ENCODE data around the gene SEC14L5.
"Not testable (repeated sequence)": the region's sequence is repeated elsewhere in the genome, so short reads cannot be mapped to it uniquely, and the experiment has no call there.

Gene SEC14L5

DNA sequence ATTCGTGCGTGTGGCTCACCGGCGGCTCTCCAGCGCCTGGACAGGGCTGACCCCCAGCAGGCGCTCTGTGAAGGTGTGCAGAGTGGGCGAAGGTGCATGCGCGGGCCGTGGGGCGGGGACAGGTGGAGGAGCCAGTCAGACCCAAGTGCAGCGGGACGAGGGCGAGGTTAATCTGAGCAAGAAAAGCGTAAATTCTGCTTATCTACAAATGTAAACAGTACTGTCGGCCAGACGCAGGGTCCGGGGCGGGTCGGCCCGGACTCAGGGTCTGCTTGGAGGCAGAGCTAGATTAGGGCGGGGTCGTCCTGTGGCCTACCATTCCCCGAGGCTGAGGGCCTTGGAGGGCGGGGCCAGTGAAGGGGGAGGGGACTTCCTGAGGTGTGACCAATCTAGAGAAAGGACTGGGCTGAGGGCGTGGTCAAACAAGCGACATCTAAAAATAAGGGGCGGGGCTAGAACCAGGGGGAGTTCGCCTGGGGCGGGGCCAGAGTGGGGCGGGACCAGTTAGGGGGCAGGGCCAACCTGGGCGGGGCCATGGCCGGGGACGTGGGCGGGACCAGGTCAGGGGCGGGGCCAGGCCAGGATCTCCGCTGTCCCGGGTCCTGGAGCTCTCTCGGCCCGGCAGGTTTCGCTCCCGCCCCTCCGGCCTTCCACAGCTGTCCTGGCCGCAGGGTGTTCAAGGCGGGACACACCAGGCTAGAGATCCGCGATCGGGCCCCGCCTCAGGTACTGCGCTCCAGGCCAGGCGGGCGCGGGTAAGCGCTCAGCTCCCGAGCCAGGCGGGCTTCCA lies at the start of gene SEC14L5:
TSS of gene SEC14L5 (plus strand) at position 611 of the 790 bp plus-strand sequence. CDS start 994 bp downstream, outside the sequence.
- peak; percentile 80 for DNase-seq

DNA sequence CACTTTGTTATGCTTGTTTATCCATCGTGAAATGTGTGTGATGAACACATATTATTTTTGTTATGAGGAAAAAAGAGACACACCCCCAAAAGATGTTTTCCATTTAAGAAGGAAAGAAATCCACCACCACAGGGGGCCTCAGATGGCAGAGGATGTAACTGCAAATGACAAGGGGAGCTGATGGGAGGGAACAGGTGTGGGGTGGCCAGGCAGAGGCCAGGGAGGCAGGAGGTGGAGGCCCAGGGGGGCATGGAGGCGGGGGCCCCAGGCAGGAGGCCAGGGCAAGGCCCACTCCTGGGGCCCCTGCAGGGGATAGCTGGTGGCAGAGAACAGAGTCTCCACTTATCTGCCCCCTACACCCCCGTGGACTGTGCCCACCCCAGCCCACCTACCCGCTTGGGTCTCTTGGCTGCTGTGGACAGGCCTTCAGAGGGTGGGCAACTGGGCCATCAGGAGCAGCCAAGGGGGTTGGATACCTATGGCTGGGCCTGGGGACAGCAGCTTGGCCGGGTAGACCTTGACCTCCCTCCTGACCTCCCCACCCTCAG lies 49.2 kb upstream of the SEC14L5 start:
- DNase-seq: no peak

DNA sequence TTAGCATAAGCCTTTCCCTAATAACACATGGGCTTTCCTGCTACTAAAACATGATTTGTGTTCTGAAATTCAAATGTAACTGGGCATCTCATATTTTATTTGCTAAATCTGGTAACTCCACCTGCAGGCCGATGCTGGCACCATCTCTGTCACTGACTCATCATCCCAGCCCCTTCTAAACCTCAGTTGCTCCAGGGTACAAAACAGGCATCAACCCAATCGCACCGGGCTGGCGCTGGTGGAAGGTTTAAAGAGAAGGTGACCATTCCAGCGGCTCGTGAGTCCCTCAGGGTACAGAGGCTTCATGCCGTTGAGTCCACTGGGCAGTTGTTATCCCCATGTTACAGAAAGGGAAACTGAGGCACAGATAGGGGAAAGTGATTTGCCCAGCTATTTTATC lies 48.3 kb upstream of the SEC14L5 start:
- DNase-seq: no peak

DNA sequence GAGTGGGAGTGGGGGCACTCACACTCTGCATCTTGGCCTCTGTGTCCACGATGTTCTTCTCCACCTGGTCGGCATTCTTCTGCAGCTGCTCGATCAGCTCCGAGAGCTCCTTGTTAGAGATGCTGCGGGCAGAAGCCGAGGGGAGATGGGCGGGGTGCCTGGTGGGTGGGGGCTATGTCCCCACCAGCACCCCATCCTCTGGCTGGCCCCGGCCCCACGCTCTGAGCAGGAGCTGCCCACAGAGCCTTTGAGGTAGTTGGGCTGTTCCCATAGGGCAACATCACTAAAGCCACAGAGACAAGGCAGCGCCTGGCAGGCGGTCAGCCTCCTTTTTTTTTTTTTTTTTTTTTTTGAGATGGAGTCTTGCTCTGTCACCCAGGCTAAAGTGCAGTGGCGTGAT lies 47.3 kb upstream of the SEC14L5 start:
- DNase-seq: no peak

DNA sequence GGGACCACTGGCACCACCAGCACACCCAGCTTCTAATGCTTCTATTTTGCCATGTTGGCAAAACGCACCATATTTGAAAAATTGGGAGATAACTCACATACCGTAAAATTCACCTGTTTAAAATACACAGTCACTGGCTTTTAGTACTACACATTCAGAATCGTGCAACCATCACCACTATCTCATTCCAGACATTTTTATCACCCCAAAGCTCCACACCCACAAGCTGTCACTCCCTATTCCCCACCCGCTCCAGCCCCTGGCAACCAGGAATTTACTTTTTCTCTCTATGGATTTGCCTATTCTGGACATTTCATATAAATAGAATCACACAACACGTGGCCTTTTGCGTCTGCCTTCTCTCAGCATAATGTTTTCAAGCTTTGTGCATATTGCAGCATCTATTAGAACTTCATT lies 46.2 kb upstream of the SEC14L5 start:
- no peak for DNase-seq

DNA sequence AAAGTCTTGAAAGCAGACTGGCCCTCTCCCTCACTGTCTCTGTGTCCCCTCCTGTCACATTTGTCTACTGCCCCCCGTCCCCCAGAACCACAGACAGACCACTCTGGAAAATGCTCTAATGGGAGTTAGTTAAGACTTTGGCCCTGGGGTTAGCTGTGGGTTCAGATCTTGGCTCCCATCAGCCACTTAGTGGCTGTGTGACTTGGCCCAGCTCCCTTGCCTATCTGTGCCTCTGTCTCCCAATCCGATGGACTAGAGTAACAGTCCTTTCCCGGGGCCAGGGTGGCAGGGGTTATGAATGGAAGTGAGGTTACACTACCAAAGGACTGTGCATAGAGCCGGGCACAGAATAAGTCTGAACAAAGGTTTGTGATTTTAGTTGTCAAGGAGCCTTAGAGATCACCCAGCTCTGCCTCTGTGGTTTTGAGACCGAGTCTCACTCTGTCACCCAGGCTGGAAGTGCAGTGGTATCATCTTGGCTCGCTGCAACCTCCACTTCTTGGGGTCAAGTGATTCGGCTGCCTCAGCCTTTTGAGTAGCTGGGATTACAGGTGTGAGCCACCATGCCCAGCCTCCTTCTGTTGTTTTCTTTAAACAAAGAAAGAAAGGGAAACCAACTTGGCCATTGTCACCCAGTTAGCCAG lies 44.9 kb upstream of the SEC14L5 start:
- DNase-seq: no peak

DNA sequence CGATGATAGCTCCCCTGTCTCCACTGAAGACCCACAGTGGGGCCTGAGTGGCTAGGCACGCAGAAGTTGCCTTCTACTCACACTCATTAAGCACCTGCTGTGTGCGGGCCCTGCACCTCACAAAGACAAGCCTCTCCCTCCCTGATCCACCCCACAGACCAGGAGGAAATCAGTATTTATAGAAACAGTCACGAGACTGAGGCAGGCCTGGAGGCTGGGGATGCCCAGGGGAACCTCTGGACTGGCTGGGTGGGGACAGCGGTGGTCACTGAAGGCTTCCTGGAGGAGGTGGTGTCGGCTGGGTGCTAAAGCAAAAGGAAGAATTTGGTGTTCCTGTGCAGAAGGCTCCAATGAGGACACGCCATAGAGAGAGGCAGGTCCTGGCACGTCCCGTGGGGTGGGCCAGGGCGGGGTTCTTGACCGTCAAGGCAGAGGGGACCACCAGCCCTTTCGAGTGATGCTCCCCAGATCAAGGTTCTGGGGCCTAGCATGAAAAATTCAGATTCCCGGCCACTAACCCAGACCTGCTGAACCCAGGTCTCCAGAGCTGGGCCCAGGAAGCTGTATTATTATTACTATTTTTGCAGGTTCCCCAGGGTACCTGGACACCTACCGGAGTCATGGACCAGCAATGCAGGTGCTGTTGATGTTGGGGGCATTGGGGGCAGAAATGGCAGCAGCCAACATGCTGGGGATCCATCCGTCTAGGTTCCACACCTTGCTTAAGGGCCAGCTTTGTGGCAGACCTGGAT lies 44.2 kb upstream of the SEC14L5 start:
- DNase-seq: no peak

DNA sequence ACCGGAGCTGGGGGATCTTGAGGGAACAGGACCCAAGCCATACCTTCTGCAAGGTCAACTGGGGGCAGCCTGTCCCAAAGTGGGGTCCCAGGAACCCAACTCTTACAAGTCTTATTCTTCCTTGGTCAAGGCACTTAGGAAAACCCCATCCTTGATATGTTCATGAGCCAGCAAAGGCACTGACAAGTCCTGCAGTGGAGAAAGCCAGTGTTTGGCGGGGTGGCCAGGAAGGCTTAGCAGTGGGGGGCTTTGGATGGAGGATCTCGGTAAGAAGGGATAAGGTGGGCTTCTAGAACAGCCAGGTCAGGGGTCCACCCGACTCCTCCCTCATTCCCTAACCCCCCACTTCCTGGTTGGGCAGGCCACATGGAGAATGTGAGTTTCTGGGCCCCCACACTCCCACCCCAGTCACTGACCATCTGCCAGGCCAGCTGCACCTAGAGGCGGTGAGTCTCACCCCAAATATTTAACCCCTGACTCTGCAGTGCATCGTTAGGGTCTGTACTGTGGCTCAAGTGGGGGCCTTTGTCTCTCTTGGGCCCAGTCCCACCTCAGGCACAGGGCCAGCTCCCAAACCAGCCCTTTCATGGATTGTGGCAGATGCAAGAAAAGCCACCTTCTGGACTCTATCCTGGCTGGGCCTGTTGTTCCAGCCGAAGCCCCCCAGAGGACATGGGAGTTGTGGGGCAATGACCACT lies 43.5 kb upstream of the SEC14L5 start:
- no peak for DNase-seq

DNA sequence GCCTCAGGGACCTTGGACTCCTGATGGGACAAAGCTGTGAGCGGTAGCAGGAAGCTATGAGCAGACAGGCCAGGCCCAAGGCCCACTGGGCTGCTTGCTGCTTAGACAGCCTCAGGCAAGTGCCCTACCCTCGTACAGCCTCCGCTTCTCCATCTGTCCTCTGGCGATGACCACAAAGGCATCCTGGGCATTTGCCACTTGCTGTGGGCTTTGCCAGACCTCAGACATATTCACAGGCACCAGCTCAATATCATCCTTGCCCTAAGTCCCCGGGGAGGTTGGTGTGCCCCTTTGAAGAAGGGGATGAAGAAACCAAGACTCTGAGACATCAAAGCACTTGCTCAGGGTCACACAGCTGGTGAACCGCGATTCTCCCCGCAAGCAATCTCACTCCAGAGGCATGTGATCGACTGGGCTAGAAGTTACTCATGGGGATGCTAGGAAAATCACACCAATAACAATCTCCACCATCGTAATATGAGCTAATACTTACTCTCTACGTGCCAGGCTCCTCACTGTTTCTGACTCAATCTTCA lies 42.8 kb upstream of the SEC14L5 start:
- DNase-seq: no peak

DNA sequence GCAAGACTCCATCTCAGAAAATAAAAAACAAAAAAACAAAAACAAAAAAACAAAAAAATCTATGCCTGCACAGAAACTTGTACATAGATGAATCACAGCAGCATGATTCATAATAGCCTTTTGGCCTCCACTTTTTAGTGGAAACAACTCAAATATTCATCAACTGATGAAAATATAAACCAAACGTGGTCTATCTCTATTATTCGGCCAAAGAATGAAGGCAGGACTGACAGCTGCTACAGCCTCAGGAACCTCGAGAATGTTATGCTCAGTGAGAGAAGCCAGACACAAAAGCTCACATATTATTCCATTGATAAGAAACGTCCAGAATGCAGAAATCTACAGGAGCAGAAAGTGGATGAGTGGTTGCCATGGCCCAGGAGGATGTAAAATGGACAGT lies 41.0 kb upstream of the SEC14L5 start:
- DNase-seq: no peak

DNA sequence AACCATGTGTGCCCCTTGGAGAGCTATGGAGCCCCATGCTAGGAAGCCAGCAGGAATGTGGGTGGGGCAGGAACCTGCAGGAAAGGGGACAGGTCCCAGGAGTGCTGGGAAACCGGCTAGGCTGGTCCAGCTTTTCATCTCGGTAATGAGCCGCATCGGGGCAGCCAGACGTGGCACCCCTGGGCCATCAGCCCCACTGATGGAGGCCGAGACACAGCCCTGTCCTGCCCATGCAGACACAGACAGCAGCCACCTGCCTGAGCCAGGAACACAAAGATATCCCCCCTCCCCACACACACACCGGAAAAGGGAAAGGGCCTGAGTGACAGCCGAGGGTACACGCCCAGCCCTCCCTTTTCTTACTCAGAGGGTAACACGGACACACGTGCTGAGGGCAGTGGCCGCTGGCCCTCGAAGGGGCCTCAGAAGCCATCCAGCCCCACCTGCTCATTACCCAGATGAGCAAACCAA lies 39.3 kb upstream of the SEC14L5 start:
- DNase-seq: no peak

DNA sequence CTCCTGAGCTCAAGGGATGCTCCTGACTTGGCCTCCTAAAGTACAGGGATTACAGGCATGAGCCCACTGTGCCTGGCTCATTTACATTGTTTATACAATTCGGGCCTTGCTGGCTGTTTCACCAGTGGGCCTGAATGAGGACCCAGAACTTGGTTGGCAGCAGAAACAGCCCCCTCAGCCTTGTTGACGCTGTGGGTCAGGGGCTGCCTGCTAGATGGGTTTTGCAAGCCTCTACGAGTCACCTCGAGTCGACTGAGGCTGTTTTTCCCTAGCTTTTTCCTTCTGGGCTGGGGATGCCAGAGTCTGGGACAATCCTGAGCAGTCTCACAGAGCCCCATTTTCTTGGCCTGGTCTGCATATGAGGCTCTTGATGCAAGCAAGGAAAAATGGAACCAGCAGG lies 37.3 kb upstream of the SEC14L5 start:
- no peak for DNase-seq

DNA sequence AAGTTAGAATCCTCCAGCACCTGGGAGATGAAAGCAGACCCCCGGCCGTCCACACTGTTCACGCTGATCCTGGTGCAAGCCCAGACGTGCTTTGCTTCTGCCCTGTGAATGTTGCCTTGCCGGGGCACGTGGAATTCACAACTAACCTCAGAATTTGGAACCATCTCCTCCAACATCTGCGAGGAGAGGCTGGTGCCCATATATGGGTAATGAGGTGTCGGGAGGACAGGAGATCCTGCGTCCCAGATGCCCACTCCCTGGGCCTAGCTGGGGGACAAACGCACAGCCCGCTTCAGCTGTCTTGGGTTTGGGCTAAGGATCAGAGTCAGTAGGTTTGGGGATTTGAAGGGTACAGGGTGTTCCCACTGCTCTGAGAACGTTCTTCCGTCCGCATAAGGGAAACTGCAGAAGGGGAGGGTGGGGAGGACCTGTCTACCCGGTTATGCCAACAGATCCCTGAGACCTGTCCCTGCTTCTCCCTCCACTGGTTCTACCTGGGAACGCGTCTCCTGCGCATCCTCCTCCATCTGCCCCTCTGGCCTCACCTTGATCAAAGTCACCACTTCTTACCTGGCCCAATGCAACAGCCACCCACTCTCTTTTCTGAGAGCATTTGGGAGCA lies 35.3 kb upstream of the SEC14L5 start:
- DNase-seq: no peak

DNA sequence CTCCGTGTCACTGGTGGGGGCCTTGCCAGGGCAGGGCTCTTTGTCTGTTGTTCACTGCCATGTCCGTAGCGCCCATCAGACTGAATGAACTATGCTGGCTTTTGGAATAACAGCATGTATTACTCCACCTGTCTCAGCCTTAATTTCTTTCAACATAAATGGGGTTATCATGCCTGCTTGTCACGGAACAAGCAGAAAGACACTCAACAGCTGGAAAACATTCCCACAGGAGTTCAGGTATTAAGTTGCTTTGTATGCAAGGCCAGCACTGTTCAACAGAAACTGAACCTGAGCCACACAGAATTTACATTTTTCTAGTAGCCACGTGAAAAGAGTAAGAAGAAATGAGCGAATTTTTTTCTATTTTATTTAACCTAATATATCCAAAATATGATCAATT lies 34.3 kb upstream of the SEC14L5 start:
- DNase-seq: no peak

DNA sequence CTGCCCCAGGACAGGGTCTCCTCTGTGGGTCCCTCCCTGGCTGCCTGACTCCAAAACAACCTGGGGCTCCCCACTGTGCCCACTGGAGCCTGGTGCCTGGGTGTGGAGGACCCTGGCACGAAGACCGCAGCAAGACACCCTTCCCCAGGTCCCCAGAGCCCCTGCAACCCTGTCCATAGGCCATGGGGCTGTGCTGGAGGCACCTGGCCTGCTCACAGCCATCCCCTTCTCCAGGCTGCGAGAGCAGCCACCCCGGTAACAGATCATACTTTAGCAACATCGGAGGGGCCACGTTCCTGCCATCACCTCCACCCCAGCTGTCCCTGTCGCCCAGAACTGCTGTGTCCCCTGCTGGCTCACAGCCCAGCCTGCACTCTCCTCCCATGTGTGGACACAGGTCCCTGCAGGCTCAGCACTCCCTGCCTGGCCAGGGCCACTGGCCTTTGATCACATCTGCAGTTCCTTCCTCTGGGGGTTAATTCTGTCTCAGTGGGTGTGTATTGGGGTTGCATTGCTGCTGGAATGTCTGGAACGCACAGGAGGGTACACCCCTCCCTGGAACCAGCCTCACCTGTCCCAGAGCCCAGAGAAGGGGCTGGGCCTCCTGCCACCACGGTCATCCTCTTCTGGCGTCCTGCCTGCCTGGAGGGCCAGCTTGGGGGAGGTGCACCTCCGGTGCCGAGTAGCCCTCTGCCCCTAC lies 33.4 kb upstream of the SEC14L5 start:
- no peak for DNase-seq

DNA sequence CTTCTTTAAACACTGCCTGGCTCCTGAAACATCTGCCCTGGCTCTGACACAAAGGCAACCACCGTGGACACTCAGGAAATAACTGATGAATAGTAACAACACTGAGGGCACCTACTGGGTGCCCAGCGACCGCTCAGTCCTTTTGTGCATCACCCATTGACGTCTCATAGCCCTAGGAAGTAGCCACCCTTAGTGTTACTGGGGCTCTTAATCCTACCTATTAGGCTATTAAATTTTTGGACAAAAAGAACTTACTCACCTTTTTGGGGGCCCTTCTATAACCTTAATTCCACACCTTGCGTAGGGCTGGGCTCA lies 32.9 kb upstream of the SEC14L5 start:
- DNase-seq: no peak

DNA sequence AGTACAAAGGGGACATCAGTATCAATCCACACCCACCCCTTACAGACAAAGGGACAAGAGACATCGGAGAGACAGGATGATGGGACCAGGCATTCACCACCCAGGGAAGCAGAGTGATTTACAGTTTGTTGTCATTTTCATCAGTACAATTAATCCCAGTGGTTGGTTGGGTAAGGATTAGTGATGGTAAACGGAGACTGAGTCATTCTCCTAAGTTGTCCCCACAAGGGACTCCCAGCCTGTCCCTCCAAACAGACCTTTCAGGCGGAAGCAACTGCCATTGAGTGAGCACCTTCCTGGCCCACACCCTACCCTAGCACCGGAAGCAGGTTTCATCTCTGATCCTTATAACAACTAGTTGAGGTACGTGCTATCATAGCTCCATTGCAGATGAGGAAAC lies 32.3 kb upstream of the SEC14L5 start:
- DNase-seq: no peak

DNA sequence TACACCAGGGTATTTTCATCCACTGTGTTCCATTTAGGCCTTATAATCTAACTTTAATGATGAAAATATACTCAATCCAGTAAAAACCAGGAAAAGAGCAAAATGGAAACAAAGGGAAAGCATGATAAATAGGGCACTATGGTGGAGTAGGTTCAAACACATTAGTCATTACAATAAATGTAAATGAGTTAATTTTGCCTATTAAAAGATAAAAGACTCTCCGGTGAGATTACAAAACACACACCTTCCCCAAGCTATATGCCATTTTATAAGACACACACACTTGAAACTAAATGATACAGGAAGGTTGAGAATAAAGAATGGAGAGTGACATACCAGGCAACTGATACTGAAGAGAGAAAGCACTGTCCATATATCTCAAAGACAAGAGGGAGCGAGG lies 31.2 kb upstream of the SEC14L5 start:
- DNase-seq: no peak

DNA sequence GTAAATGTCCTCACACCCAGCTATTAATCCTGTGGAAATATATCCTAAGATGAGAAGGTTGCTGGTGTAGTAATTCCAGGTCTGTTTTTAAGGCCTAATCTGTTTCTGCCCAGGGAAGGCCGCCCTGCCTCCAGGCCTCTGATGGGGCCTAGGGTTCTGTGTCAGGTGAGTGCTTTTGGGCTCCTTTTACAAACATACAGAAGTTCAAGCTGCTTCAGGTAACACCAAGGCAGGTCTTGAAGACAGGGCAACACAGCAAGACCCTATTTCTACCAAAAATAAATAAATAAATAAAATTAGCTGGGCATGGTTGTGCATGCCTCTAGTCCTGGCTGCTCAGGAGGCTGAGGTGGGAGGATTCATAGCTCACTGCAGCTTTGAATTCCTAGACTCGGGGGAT lies 30.5 kb upstream of the SEC14L5 start:
- no peak for DNase-seq

DNA sequence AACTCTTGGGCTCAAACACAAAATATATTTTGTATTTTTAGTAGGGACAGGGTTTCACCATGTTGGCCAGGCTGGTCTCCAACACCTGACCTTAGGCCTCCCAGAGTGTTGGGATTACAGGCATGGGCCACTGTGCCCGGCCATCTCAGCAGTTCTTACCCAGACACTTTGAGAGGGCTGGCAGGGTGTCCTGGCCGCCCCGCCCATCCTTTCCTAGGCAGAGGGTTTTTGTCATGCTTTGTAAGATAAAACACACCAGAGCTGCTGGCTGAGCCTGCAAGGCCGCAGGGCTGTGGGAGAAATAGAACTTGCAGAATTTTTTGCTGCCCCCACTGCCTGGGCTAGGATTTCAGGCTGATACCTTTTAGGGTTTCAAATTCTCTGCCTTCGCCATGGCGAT lies 29.9 kb upstream of the SEC14L5 start:
- no peak for DNase-seq

DNA sequence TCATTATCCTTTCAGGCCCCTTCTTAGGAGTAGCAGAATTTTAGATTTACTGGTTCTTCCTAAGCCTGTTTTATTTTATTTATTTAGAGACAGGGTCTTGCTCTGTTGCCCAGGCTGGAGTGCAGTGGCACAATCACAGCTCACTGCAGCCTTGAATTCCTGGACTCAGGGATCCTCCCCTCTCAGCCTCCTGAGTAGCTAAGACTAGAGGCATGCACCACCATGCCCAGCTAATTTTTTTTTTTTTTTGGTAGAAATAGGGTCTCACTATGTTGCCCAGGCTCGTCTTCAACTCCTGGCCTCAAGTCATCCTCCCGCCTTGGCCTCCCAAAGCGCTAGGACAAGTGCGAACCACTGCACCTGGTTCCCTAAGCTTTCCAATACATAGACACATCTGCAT lies 28.5 kb upstream of the SEC14L5 start:
- not testable (repeated sequence) for DNase-seq

DNA sequence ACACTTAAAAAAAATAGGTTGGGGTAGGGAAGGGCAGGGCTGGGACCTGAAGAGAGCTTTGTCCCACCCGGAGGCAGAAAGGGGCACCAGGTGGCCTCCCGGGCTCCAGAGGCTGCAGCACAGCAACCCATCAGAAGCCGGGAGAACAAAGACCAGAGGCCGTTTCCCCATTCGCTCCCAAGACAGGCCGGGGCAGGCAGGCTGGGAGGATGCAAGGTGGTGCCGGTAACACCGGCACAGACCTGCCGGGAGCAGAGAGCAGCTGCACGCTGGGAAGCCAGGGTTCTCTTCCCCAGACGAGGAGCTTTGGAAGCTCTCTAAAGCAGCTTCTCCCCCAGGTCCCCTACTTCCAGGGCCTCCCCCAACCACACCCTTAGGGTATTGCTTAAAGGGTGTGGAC lies 26.7 kb upstream of the SEC14L5 start:
- DNase-seq: no peak
